CD4-positive, alpha-beta T cell (primary cell): ENCODE results near the gene CCR1. TPM values are rescaled to one million over a fixed set of nuclear protein-coding genes. Genes with fewer than 3 reads are reported as not detected.
A peak's percentile ranks its signal among the peaks of the same experiment; 100 is the strongest.

Source experiments
- ATAC-seq: fragments of 200-7000 bp; cut with Tn5 transposase; one replicate; pipeline ENCODE4 v1.10.0; 2022; ENCODE audit warnings: mild to moderate bottlenecking; ENCODE audit not compliant: poor library complexity
- CTCF ChIA-PET: fragments of 350-600 bp; sonication (Branson Sonifier 250); formaldehyde crosslinking; loops from one replicate; lab custom pipeline; 2021; ENCODE audit warnings: antibody characterized with exemption, inconsistent platforms; lab: Charles Lee
- POLR2A ChIA-PET: fragments of 350-600 bp; sonication (Branson Sonifier 250); formaldehyde crosslinking; loops from one replicate; lab custom pipeline; 2021; ENCODE audit warnings: antibody characterized with exemption, inconsistent platforms; lab: Charles Lee
- DNase-seq, 14 experiments: peaks; one replicate each; pipeline ENCODE4 v3.0.0-alpha.2; 2013 to 2020; ENCODE audit warnings: mixed read lengths in 2 of 14
- H3K27ac ChIP-seq, 2 donors: one replicate each; pipeline versions ENCODE4 v1.5.1 to v1.7.0; 2013; ENCODE audit warnings: low read length in 2 of 2, low read depth in 1 of 2, mild to moderate bottlenecking in 1 of 2
- H3K27me3 ChIP-seq, 2 experiments: 1 replicate in 1 of 2; 2 replicates in 1 of 2; pipeline versions ENCODE4 v1.6.1 to v1.7.0; 2013; ENCODE audit warnings: low read length in 2 of 2, control low read depth in 1 of 2, mild to moderate bottlenecking in 1 of 2, moderate library complexity in 1 of 2; ENCODE audit not compliant: insufficient read depth in 2 of 2, control insufficient read depth in 1 of 2
- H3K36me3 ChIP-seq: one replicate; pipeline ENCODE4 v1.6.1; 2013; ENCODE audit warnings: low read length, control low read depth; ENCODE audit not compliant: insufficient read depth
- H3K4me1 ChIP-seq: one replicate; pipeline ENCODE4 v1.6.1; 2013; ENCODE audit warnings: low read length, control low read depth; ENCODE audit not compliant: insufficient read depth
- H3K4me3 ChIP-seq: one replicate; pipeline ENCODE4 v1.5.1; 2013; ENCODE audit warnings: mild to moderate bottlenecking, low read length, moderate library complexity
- H3K9me3 ChIP-seq, 2 experiments: 1 replicate in 1 of 2; 2 replicates in 1 of 2; pipeline versions ENCODE4 v1.6.1 to v1.7.0; 2013; ENCODE audit warnings: low read length in 2 of 2, mild to moderate bottlenecking in 2 of 2, control low read depth in 1 of 2, moderate library complexity in 1 of 2; ENCODE audit not compliant: control insufficient read depth in 1 of 2, insufficient read depth in 1 of 2
- H3K27ac Mint-ChIP-seq: one replicate; pipeline ENCODE4 v1.8.0; 2020; ENCODE audit warnings: mixed read lengths
- H3K27me3 Mint-ChIP-seq: one replicate; pipeline ENCODE4 v1.8.0; 2021; ENCODE audit warnings: mixed read lengths
- H3K36me3 Mint-ChIP-seq: one replicate; pipeline ENCODE4 v1.8.0; 2021; ENCODE audit warnings: low read depth, mixed read lengths
- H3K4me1 Mint-ChIP-seq: one replicate; pipeline ENCODE4 v1.8.0; 2021; ENCODE audit warnings: low read depth, mixed read lengths
- H3K4me3 Mint-ChIP-seq: one replicate; pipeline ENCODE4 v1.8.0; 2020; ENCODE audit warnings: mild to moderate bottlenecking, mixed read lengths
- H3K9me3 Mint-ChIP-seq: one replicate; pipeline ENCODE4 v1.8.0; 2020; ENCODE audit warnings: mixed read lengths
- CTCF ChIP-seq: fragments of 200-600 bp; IDR thresholded peaks from one replicate; pipeline ENCODE4 v1.8.0; 2022; ENCODE audit warnings: antibody characterized with exemption, mild to moderate bottlenecking
- intact Hi-C, 2 experiments: fragments of 100-400 bp; cut with DNase I in 1 of 2; cut with micrococcal nuclease in 1 of 2; formaldehyde crosslinking; loops; one replicate each; pipeline versions ENCODE4 v1.15.1 to v1.9.0; 2023 to 2025; cut with DNase I, micrococcal nuclease
- total RNA-seq, 174 experiments: library from RNA in 2 of 174; stranded (reverse) in 2 of 174; gene quantifications; one replicate each; pipeline ENCODE4 v1.2.3 and lab custom pipeline; 2021 to 2026

The CCR1 gene
- total RNA-seq, 2 experiments from 2014 or later, result 0.34 to 0.38 TPM

- no peak overlapping the region for H3K4me3 ChIP-seq
- Mint-ChIP-seq H3K27ac (no peak overlapping the region), H3K4me3 (no peak overlapping the region), H3K27me3 (peaks cover 5% of the 10 kb centered on the region), H3K36me3 (no peaks in the 10 kb centered on the region), H3K9me3 (no peaks in the 10 kb centered on the region), H3K4me1 (peaks cover 7% of the 10 kb centered on the region)
- no peak for TF ChIP-seq CTCF
- H3K27me3 ChIP-seq, result no peaks in the 10 kb centered on the region
- no peak overlapping the region for H3K27ac ChIP-seq
- POLR2A ChIA-PET, result no interaction called here
- no peak for DNase-seq
- H3K4me1 ChIP-seq, result no peaks in the 10 kb centered on the region
- CTCF ChIA-PET, result interaction anchor here (0.6 to 1.4 kb wide), 2 partner anchors 27 to 125 kb away, joined by 3 to 4 read pairs; no protein-coding TSS in a partner anchor
- ATAC-seq, result no peak
- no peaks in the 10 kb centered on the region for H3K36me3 ChIP-seq
- intact Hi-C loops, result no loop called here
- H3K9me3 ChIP-seq, result no peaks in the 10 kb centered on the region
Measured at GRCh38 chr3:46243560-46243959, 35.4 kb upstream of the CCR1 start.

- intact Hi-C loops, result no loop called here
- Histone ChIP-seq H3K36me3 (no peaks in the 10 kb centered on the region), H3K9me3 (no peaks in the 10 kb centered on the region), H3K4me1 (no peaks in the 10 kb centered on the region), H3K27me3 (no peaks in the 10 kb centered on the region), H3K4me3 (no peak within 1 kb of the TSS), H3K27ac (no peak within 1 kb of the TSS)
- Mint-ChIP-seq H3K27ac (no peak within 1 kb of the TSS), H3K36me3 (no peaks in the 10 kb centered on the region), H3K4me3 (no peak within 1 kb of the TSS), H3K9me3 (no peaks in the 10 kb centered on the region), H3K4me1 (peaks cover 7% of the 10 kb centered on the region), H3K27me3 (peaks cover 5% of the 10 kb centered on the region)
- ATAC-seq (no peak), DNase-seq (peak in 1 of 14 experiments; percentile 9)
- POLR2A ChIA-PET, result no interaction called here
- CTCF ChIA-PET, result no interaction called here
- no peak for TF ChIP-seq CTCF
Measured at GRCh38 chr3:46242120-46242519, 34.0 kb upstream of the CCR1 start, which contains the start of gene CCR3. Gene CCR3, plus strand, starts transcription at chr3:46242460. Its CDS starts 22,699 bp downstream, at chr3:46265159.

GRCh38 chr3:46239952-46240351 lies 31.8 kb upstream of the CCR1 start:
- Histone ChIP-seq H3K9me3 (no peaks in the 10 kb centered on the region), H3K27me3 (no peaks in the 10 kb centered on the region), H3K4me3 (no peak overlapping the region), H3K36me3 (no peaks in the 10 kb centered on the region), H3K4me1 (peaks cover 3% of the 10 kb centered on the region), H3K27ac (no peak overlapping the region)
- ChIA-PET POLR2A (no interaction called here), CTCF (no interaction called here)
- no peak overlapping the region for H3K4me3 Mint-ChIP-seq
- peaks cover 7% of the 10 kb centered on the region for H3K4me1 Mint-ChIP-seq
- H3K27ac Mint-ChIP-seq, result no peak overlapping the region
- peaks cover 9% of the 10 kb centered on the region for H3K27me3 Mint-ChIP-seq
- no peaks in the 10 kb centered on the region for H3K9me3 Mint-ChIP-seq
- H3K36me3 Mint-ChIP-seq, result no peaks in the 10 kb centered on the region
- intact Hi-C loops, result no loop called here
- ATAC-seq (no peak), DNase-seq (no peak)
- no peak for TF ChIP-seq CTCF
